GM18907 (cell line): ENCODE measurements around the gene SLC25A48.
"Not testable (repeated sequence)": the region's sequence is repeated elsewhere in the genome, so short reads cannot be mapped to it uniquely, and the experiment has no call there.

Source experiments
- ATAC-seq: cut with Tn5 transposase; IDR thresholded peaks from one replicate; pipeline ENCODE4 v1.9.1; 2021; ENCODE audit warnings: mild to moderate bottlenecking, moderate library complexity; ENCODE audit not compliant: unreplicated experiment

SLC25A48 gene

GRCh38 chr5:135857630-135858311 lies 23.3 kb downstream of the SLC25A48 start:
- ATAC-seq: no peak

GRCh38 chr5:135859186-135859585 lies 24.7 kb downstream of the SLC25A48 start:
- not testable (repeated sequence) for ATAC-seq

- ATAC-seq: no peak
Observed at GRCh38 chr5:135859641-135860040, 25.2 kb downstream of the SLC25A48 start.

- no peak for ATAC-seq
Observed at GRCh38 chr5:135861641-135862040, 27.2 kb downstream of the SLC25A48 start.

GRCh38 chr5:135862086-135862485 lies 27.6 kb downstream of the SLC25A48 start:
- no peak for ATAC-seq

GRCh38 chr5:135862744-135863143 lies 28.3 kb downstream of the SLC25A48 start:
- ATAC-seq: no peak

GRCh38 chr5:135864503-135865435 lies 30.3 kb downstream of the SLC25A48 start:
- no peak for ATAC-seq

- ATAC-seq: no peak
Observed at GRCh38 chr5:135866016-135866415, 31.6 kb downstream of the SLC25A48 start.

- no peak for ATAC-seq
Observed at GRCh38 chr5:135867599-135867998, 33.1 kb downstream of the SLC25A48 start.

GRCh38 chr5:135868681-135869080 lies 34.2 kb downstream of the SLC25A48 start:
- ATAC-seq: no peak

GRCh38 chr5:135869276-135869675 lies 34.8 kb downstream of the SLC25A48 start:
- ATAC-seq: no peak

- ATAC-seq: no peak
Observed at GRCh38 chr5:135869935-135870334, 35.5 kb downstream of the SLC25A48 start.

- ATAC-seq: no peak
Observed at GRCh38 chr5:135871268-135871915, 36.9 kb downstream of the SLC25A48 start.

- no peak for ATAC-seq
Observed at GRCh38 chr5:135873831-135874230, 39.4 kb downstream of the SLC25A48 start.

- ATAC-seq: no peak
Observed at GRCh38 chr5:135874461-135874860, 40.0 kb downstream of the SLC25A48 start.

GRCh38 chr5:135875567-135875966 lies 41.1 kb downstream of the SLC25A48 start:
- no peak for ATAC-seq

- no peak for ATAC-seq
Observed at GRCh38 chr5:135876146-135876545, 41.7 kb downstream of the SLC25A48 start.

GRCh38 chr5:135877570-135878155 lies 43.2 kb downstream of the SLC25A48 start:
- no peak for ATAC-seq

GRCh38 chr5:135878156-135878620 lies 43.7 kb downstream of the SLC25A48 start:
- no peak for ATAC-seq

- ATAC-seq: no peak
Observed at GRCh38 chr5:135879591-135879990, 45.1 kb downstream of the SLC25A48 start.

GRCh38 chr5:135880278-135880677 lies 45.8 kb downstream of the SLC25A48 start:
- ATAC-seq: peak; percentile 42
